ENCODE measurements around the gene STAMBPL1. TPM values are rescaled to one million over a fixed set of nuclear protein-coding genes. Genes with fewer than 3 reads are reported as not detected.

Gene STAMBPL1
- polyA plus RNA-seq, 1 of the 3 experiments (the other 2 are of a cell fraction) = 25.1 TPM

- no peaks in the 10 kb centered on the region for H3K9me2 ChIP-seq
- H3K36me3 ChIP-seq (replicated peaks in 1 of 2; ENCODE audit: control insufficient read depth in 1 of 2, insufficient read depth in 2 of 2, low read length in 1 of 2) = no peaks in the 10 kb centered on the region
- no peak overlapping the region for H3K9ac ChIP-seq
- H4K20me1 ChIP-seq (ENCODE audit: insufficient read depth) = no peaks in the 10 kb centered on the region
- no peak overlapping the region for H3K4me3 ChIP-seq (ENCODE audit: low read depth in 2 of 2, low read length in 1 of 2)
- H3K4me2 ChIP-seq = no peak overlapping the region
- POLR2A ChIA-PET = no interaction called here
- H3K27ac ChIP-seq (ENCODE audit: low read depth in 2 of 2, low read length in 1 of 2) = no peak overlapping the region
- no peak for DNase-seq
- H3K79me2 ChIP-seq (ENCODE audit: insufficient read depth) = no peaks in the 10 kb centered on the region
- CTCF ChIA-PET = interaction anchor here (1.3 to 2.0 kb wide), 3 partner anchors 28 to 127 kb away, joined by 4 read pairs; no protein-coding TSS in a partner anchor
- peaks cover 0 to 5% of the 10 kb centered on the region in 2 experiments; a peak in 1 of 4 replicates for H3K4me1 ChIP-seq (ENCODE audit: control insufficient read depth in 1 of 2, insufficient read depth in 2 of 2, low read depth in 1 of 2, low read length in 1 of 2)
- H3K9me3 ChIP-seq = no peaks in the 10 kb centered on the region
- no peak for TF ChIP-seq TAF1 (IDR thresholded peaks at IDR 0.05; ENCODE audit: borderline replicate concordance, low read depth, low read length)
- TF ChIP-seq RXRA (IDR thresholded peaks at IDR 0.05; ENCODE audit: borderline replicate concordance, low read depth) = no peak
- no peak for TF ChIP-seq FOXM1 (IDR thresholded peaks at IDR 0.05; ENCODE audit: low read depth)
- no peak for TF ChIP-seq NFIC (IDR thresholded peaks at IDR 0.05; ENCODE audit: borderline replicate concordance)
- TF ChIP-seq SIN3A (IDR thresholded peaks at IDR 0.05; ENCODE audit: borderline replicate concordance, low read depth, low read length) = no peak
- no peak for TF ChIP-seq NRF1 (IDR thresholded peaks at IDR 0.05; ENCODE audit: low read depth, low read length)
- no peak for TF ChIP-seq GABPA (IDR thresholded peaks at IDR 0.05; ENCODE audit: low read depth)
- TF ChIP-seq IRF3 (IDR thresholded peaks at IDR 0.05; ENCODE audit: low read depth, low read length) = no peak
- no peak for TF ChIP-seq REST (IDR thresholded peaks at IDR 0.05; ENCODE audit: low read depth, low read length)
- TF ChIP-seq SMC3 (IDR thresholded peaks at IDR 0.05; ENCODE audit: low read depth, low read length) = no peak
- TF ChIP-seq GATA2 (CRISPR knock-in tag; IDR thresholded peaks at IDR 0.05) = no peak
- no peak for TF ChIP-seq USF2 (IDR thresholded peaks at IDR 0.05; ENCODE audit: borderline replicate concordance, low read depth, low read length)
- TF ChIP-seq FOXJ3 (CRISPR knock-in tag; IDR thresholded peaks at IDR 0.05) = no peak
- no peak for TF ChIP-seq MAX (IDR thresholded peaks at IDR 0.05; ENCODE audit: low read depth)
- no peak for TF ChIP-seq CHD2 (IDR thresholded peaks at IDR 0.05; ENCODE audit: low read length, partially characterized antibody)
- TF ChIP-seq EZH2phosphoT487 (IDR thresholded peaks at IDR 0.05; ENCODE audit: borderline replicate concordance, low read depth) = no peak
- TF ChIP-seq USF1 (IDR thresholded peaks at IDR 0.05; ENCODE audit: borderline replicate concordance, low read depth) = no peak
- TF ChIP-seq EP300 (IDR thresholded peaks at IDR 0.05; ENCODE audit: borderline replicate concordance in 1 of 2, low read depth in 1 of 2, low read length in 1 of 2) = no peak
- H3F3A ChIP-seq (replicated peaks; ENCODE audit: insufficient read depth) = no peaks in the 10 kb centered on the region
- H3K27me3 ChIP-seq (ENCODE audit: insufficient read depth) = no peaks in the 10 kb centered on the region
- H2AFZ ChIP-seq (ENCODE audit: low read depth) = no peak overlapping the region
- 88% methylated on average over 2 of the region's 2 CpGs for WGBS (ENCODE audit: low lambda C conversion rate)
Measured at GRCh38 chr10:88962336-88962735, 82.3 kb downstream of the STAMBPL1 start.

Measured in SK-N-SH (cell line).